Activated CD8-positive, alpha-beta memory T cell treated with anti-CD3 and anti-CD28 coated beads, Interleukin-2, amount 50 U/mL, for 1 hour (primary cell): ENCODE data around the gene TFAP2A.

Source experiments
- DNase-seq: peaks from one replicate; pipeline ENCODE4 v3.0.0-alpha.2; 2020; ENCODE audit errors: extremely low read depth

The TFAP2A gene

DNA sequence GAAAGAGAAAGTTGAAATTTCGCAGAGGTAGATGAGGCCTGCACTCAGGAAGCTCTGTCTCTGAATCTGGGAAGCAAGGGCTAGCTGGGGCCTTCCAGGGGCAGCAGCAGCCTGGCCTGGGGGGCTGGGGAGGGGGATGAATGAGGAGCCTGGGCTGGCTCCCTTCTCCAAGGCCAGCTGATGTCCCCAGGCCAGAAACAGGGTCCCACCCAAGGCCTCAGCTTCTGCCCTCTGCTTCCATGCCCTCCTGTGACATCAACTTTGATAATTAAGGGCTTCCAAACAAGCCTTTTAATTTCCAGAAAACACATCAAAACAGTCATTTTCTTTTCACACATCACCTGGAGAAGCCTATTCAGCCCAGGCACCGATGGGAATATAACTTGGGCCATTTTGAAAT, 15.4 kb downstream of the TFAP2A start:
- no peak for DNase-seq

DNA sequence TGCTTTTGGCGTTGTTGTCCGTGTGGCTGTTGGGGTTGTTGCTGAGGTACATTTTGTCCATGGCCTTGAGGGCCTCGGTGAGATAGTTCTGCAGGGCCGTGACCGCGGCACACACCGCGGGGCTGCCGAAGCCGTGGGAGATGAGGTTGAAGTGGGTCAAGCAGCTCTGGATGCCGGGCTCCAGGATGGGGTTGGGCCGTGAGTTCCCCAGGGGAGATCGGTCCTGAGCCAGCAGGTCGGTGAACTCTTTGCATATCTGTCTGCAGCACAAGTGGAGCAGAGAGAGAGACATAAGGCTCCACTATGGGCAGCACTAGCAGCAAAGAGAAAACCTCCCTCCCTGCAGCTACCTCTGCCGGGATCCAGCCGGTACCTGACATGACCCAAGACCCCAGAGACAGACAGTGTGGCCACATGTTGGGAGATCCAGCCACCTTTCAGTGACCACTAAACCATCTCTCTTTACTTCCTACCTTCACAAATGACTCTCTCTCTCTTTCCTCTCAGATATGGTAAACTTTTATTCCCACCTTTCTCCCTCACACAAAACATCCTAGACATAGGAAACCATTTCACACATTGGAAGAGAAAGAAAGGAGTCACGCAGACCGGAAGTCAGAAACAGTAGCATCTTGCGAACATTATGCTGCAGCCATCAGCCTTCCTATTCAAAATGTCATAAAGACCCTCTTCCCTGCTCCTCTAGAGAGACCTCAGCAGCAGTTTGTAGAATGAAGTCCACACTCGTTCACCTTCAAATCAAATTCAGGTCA, 16.2 kb downstream of the TFAP2A start:
- no peak for DNase-seq

DNA sequence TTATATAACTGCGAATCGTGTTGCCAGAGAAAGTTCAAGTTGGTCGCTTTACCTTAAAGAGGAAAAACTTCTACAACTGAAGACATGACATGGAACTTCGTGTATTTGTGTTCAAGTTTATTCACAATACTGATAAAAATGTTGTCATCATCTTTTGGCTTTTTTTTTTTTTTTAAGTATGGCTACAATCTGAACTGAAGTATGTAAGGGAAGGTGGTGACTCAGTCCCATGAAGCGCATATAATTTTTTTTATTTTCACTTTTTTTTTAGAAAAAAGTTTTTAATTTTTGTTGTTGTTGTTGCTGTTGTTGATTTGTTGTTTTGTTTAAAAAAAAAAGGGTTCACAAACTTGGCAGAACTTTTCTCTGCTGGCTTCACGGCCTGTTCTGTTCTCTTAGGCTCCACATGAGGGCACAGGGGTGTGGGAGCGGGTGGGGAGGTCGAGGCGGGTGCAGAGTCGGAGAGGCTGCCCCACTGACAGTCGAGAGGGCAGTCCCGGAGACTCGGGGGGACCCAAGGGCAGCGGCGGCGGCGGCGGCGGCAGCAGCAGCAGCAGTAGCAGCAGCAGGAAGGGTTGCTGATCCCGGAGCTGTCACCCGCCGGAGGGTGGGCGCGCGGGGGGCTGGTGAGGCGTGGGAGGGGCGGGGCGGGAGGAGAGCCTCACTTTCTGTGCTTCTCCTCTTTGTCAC, 17.0 kb downstream of the TFAP2A start:
- no peak for DNase-seq

DNA sequence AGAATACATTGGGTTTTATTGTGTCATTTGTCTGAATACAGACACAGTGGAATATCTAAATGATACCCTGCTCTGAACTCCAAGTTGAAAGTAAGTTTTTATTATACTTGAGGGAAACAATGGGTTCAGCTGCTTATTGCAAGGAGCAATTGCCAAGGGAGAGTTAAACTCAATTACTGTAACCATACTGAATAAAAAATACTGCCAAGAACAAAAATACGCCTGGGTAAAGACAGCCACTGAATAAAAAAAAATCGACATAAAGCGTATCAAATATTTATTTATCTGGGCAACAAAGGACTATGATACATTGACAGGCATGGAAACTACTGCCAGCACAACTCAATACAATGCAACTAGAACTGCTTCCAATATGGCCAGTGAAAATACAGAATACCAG, 18.1 kb downstream of the TFAP2A start:
- DNase-seq, result no peak

DNA sequence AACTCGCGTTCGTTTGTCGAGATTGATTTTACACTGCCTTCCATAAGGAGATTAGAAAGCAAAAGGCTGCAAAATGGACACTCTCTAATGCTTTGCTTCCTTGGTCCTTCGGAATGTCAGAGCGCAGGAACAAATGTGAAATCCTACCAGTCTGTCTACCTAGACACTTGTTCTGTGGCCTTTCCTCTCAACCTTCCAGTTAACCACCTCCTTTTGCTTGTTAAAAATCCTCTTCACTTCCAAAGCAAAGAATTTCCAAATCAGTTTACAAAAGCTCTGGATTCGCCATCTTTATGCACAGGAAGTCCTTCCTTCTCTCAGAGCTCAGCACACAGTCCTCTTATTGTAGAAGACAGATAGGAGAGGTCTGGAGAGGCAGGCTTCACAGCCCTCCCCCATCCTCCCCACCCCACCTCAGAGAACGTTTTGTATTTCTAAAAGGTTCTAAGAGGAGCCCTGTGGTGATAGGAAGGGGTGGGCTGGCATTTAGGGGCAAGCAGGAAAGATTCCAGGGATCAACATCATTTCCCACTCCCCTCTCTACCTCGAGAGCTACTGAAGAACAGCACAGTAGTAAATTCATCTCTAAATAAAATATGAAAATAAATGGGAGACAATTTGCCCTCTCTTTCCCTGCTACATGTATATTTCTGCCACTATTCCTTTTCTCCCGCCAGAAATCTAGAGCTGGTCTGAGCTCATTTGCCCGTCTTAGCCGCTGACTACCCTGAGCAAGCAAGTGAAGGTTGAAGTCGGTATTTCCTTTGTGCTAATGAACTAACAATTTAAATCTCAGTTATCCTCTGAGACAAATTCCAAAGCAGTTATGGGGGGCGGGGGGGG, 18.9 kb downstream of the TFAP2A start:
- no peak for DNase-seq

DNA sequence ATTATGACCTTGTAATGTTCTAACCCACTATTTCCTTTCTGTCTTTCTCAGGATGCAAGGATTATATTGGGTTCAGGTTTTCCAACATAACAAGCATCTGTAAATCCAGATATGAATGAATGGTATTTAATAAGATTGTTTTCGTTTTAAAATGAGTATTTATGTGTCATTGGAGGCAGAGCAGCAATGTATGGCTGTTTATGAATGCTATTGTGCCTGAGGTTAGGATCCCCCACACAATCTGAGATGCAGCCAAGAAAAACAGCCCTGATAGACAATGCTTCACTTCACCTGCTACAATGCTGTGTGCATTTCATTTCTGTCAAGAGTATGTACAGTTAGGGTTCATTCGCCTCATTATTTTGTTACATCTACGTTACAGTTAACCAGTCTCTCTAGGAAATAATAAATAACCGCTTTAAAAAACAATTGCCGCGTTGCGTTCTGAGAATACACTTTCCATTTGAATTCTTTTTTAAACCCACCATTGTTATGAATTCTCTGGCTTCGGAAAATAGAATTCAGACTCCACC, 19.6 kb downstream of the TFAP2A start:
- no peak for DNase-seq

DNA sequence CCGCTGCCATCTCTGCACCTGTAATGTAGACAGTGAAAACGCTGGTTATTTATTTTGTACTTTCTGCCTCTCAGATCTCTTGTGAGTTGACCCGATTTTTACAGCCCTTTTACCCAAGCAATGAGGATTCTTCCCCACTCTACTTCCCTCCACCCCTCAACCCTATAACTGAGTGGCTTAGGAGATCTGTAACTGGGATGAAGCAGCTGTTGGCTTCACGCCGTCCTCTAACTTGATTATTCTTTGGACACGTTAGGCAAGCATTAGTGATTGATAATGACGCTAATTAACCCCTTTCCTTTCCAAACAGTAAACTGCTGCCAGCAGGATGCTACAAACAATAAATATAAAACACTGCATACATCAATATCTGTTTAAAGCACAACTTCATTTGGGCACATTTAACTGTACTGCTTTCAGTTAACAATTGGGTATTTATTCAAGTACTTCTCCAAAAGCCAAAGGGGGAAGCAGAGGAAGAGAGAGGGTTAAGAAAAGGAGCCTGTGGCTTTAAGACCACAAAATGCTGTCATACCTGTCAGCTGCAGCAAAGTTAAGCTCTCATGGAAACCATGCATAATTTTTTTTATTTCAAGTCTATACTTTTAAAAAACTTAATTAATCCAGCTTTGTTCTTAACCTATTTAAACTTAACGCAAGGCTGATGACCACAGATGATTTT, 21.2 kb downstream of the TFAP2A start:
- DNase-seq, result no peak

DNA sequence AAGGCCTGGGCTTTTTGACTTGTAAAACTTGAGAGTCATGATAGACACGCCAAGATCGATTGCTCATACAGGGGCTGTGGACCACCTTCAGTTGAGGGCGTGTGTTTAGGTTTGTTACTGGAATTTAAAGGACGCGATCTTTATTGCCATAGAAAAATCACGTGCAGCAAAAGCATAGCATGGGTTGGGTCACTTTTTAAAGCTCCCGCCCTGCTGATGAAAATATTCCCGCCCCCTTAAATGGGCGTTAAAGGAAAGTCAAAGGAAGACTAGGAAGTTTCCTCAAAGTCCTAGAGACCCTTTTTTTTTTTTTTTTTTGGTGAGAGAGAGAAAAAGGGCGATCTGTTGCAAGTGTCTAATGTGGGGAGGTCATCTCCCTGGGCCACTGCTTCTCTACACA, 23.1 kb downstream of the TFAP2A start:
- DNase-seq, result no peak

DNA sequence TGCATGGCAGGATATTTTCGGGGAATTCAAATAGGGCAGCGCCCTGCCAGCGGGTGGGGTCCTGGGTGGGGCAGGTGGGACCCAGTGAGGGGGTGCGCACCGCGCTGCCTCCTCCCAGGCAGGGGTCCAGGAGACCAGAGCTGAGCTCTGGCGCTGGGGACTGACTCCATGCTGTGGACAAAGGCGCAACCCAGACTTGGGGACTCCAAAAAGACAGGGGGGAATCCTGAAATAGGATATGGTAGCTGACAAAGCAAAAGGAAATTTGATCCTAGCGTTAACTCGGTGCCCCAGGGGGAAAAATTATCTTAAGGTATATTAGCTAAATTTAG, 23.6 kb downstream of the TFAP2A start:
- no peak for DNase-seq

DNA sequence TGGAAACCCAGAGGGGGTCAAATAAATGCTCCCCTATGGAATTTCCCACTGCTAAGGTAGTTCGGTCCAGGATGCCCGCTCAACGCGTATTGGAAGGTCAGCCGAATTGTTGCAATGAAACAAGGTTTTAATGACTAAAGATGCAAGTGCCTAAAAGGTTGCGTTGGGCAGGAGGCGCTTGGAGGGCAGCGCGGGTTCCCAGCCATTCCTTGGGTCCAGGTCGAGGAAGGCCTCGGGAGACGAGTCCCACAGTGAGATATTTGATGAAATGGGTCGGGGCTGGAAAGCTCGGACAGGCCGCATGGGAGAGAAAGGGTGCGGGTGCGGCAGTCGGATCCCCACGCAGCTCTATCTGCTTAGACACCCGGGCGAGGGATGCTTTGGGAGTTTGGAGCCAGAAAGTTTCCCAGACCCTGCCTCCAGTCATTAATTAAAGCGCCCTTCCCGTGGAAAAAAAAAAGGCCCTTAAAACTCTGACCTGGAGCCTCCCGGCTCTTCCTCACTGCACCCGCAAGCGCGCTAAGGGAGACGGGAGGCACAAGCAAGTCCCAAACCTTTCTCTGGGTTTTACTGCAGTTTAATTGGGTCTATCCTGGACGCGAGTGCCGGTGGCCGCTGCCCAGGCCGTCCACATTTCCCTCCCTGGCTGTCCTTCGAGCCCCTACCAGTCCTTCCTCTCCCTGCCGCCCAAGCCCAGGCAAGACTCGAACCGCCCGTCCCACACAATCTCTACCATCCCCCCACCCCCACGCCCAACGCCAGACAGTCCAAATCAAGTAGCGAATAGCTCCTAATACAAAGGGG, 24.2 kb downstream of the TFAP2A start:
- DNase-seq, result no peak

DNA sequence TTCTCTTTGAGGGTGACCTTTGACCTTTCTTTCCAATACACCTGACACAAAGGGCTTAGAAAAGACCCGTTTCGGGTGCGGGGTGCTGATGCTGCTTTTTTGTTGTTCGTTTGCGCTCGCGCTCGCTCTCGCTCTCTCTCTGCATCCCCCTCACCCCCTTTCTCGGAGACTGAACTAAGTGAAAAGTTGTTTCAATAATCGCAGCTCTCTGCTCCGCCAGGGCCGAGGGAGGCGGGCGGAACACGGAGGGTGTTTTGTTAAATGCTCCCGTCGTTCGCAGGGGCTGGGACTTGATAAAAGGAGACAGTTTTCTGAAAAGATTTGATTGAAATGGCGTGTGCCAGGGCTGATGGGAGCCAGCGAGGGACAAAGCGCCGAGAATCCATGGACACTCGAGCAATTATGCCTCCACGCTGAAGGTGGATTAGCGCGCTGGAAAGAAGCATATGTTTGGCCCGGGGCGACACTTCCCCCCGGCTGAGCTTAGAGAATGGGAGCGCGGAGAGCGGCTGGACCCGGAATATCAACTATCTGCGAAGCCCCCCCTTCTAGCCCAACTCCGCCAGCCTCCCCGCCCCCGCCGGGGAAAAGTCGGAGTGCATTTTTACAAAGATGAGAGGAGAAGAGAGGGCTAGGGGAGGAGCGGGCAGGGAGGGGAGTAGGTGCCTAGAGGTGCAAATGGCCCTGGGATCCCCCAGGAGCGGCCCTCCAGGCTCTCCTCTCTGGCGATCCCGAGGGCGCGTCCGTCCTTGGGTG, 25.0 kb downstream of the TFAP2A start:
- DNase-seq, result no peak

DNA sequence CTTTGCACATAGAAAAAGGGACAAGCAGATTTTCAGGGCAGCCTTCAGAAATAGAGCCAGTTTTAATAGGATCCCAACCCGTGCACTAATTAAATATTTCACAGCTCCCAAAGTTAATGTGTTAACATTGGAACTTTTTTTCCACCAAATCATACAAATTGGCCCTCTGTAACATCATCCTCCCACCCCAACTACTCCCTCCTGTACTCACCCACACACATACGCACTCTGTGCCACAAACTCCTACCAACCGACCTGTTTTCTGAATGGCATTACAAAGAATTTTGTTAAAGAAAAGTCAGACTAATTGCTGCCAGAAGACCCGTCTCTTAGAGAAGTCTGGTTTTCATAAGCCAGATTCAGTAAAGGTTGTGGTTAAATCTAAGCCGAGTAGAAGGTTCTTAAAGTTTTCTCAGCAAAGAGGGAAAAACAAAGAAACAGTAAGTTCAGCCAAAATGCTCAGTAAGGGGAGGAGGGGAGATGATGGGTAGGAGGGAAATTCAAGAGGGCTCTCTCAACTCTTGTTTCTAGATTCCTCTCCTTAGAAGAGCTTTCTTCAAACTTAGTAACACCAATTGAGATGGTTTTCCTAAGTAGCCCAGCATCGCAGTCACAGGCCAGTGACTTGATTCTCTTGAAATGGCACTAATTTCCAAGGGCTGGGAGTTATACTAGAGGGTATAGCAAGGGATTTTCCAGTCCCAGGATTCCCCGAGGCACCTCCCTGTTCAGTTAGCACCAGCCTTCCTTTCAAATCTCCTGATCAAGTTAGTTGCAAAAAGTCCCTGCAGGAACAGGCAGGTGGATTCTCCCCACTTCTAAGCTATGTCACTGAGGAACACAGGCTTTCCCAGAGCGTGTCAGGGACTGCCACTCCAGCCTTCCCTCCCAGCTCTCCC, 27.9 kb downstream of the TFAP2A start:
- DNase-seq, result no peak

DNA sequence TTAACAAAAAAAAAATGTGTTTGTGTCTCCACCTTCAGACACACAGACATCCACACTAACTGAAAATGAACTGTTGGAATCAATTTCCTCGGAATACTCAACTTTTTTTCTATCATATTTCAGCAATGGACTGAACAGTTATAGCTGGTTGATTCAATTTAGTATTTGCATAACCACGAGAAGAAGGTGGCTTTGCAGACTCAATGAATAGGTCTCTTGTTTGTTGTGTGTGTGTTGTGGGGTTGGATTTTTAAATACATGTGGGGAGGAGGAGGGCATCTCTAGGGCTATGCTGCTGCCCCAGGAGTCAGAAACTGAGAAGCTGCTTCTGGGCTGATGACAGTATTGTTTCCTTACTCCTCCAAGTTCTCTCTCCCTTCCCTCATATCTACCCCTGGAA, 28.7 kb downstream of the TFAP2A start:
- no peak for DNase-seq

DNA sequence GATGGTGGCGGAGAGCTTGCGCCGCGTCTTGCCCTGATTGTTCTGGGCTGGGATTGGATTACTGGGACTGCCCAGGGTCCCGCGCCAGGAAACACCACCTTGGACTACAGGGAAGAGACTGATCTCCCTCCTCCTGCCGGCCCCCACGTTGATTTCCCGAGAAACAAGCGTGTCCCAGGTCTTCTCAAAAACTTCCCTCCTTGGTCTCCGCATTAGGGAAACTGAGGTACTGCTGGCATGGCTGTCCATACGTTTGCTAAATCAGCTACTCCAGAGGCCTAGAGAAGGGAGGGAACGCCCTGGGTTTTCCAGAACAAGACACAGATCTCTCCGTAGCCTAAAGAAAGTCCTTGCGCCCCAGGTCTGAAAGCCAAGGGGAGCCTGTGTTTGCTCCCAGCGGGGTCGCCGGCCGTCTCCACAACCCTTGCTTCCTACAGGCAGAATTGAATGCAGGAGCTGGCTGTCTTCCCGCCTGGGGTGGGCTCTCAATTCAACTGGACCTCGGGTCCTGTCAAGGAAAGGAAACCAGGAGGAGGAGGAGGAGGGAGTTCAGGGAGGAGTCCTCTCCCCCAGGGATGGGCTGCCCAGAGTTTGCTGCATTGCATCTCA, 29.2 kb downstream of the TFAP2A start:
- DNase-seq, result no peak

DNA sequence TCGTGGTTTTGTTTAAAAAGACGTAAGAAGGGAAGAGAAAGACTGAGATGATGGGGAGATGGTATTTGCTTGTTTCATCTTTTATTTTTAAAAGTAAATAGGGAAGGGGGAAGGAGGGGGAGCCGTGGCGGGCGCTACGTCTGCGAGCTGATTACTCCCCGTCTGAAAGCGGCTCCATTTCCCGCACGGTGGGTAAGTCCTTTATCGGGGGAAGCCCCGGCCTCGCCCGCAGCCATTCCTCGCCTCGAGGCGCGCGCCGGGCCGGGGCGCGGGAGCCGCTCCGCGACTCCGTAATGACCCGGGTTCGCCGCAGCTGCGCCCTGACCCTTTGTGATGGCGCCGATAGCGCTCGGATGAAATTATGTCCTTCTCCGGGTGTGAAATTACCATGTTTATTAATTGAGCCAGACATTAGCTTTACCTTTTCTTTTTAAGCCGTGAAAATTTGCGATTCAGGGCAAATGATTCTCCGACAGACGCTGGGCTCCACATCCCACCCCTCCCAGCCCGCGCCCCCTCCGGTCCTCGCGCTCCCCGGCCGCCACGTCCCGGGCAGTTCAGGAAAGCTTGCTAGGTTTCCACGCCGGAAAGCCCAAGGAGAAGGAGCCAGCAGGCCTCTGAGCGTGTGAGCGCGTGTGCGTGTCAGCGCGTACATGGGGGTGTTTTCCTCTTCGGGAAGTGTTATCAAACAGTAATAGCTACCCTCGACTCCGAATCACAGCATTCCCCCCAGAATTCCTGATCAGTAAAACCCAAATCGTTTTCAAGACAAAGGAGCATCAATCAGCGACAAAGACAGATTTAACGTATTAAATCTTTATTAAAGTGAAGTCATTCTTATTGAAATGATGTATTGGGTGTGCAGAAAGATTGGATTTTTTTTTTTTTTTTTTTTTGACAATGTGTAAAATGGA, 30.0 kb downstream of the TFAP2A start:
- DNase-seq, result no peak

DNA sequence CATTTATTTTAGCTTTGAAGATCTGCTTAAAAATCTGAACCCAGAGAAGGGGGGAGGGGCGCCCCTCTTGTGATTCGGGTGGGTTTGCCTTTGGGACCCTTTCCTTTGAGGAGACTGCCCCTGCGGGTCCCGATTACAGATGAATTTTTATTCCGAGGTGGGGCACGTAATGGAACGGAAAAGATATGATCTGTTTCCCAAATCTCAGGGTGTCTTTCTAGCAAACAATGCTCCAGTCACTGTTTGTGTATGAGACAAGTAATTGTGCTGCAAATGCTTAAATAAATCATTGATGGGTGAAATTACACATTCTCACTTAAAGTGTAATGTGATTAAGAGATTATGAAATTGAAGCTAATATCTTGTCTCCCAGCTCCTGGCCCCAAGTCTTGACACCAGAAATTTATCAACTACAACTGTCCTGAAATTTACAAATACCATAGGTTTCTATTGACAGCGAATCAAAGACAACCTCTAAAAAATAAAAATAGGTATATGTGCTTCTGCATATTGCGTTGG, 30.7 kb downstream of the TFAP2A start:
- DNase-seq, result no peak

DNA sequence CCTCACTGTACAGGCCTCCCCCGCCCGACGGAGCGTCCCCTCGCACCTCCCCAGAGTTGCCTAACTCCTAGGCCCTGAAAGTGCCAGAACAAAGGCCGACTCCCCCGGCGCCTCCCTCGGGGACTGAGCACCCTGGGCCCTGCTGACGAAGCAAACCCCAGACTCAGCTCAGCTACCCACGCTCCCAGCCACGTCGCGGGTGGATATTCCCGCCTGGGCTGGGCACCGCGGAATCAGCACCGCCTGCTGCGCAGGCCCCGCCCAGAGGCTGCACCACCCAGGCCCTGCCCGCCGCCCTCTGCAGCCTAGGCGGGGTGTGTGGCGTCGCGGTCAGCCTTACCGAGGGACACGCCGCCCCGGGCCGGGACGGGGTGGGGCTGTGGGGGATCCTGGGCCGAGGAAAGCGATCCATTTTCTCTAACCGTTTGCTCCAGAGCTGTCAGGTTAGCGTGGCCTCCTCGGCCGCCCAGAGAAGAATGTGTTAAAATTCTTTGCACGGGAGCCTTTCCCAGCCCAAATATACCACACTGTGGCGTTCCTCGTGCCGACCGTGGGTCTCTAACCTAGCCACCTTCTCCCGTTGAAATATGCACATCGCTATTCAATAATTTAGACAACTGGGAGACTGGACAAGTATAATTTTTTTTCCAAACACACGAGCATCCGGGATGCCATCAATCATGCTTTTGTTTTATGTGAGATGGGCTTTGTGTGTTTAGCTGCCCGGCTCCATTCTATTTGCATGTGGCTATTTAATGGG, 31.4 kb downstream of the TFAP2A start:
- DNase-seq, result no peak
